Transverse colon (tissue), 4 donors: ENCODE data around the gene SRM.

Experiments
- POLR2A ChIP-seq: fragments of 450-650 bp; IDR thresholded peaks from one replicate; pipeline ENCODE4 v1.6.1; 2016; ENCODE audit warnings: antibody characterized with exemption, mild to moderate bottlenecking, moderate library complexity
- POLR2AphosphoS5 ChIP-seq, 3 donors: sonication (generic); formaldehyde crosslinking; IDR thresholded peaks; one replicate each; pipeline ENCODE4 v1.6.1; 2016; ENCODE audit warnings: antibody characterized with exemption in 3 of 3
- TF ChIP-seq, protein P1 (sequence below), 5 experiments: fragments of 200-600 bp in 3 of 5; fragments of 450-650 bp in 2 of 5; sonication (generic) in 3 of 5; IDR thresholded peaks; 1 replicate in 2 of 5; 2 replicates in 3 of 5; pipeline ENCODE4 v1.5.1; 2016 to 2017; ENCODE audit warnings: antibody characterized with exemption in 5 of 5, inconsistent platforms in 3 of 5, mild to moderate bottlenecking in 2 of 5, moderate library complexity in 1 of 5

DNA sequence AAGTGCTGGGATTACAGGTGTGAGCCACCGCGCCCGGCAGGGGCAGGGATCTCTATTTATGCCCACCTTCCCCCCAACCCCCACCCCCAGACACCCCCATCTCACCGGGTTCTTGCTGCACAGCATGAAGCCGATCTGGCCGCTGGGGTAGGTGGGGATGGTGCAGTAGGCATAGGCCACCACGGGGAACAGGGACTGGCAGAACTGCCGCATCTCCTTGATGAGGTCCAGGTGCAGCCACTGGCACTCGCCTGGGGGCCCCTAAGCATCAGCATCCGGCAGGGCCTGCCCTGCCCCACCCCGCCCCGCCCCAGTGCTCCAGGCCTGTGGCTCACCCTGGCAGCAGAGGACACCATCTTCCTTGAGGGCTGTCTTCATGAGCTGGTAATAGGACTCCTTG, 4.1 kb downstream of the SRM start:
- TF ChIP-seq POLR2A (no peak), POLR2AphosphoS5 (IDR thresholded peaks at IDR 0.05) (no peak)
- TF ChIP-seq, protein P1, sequence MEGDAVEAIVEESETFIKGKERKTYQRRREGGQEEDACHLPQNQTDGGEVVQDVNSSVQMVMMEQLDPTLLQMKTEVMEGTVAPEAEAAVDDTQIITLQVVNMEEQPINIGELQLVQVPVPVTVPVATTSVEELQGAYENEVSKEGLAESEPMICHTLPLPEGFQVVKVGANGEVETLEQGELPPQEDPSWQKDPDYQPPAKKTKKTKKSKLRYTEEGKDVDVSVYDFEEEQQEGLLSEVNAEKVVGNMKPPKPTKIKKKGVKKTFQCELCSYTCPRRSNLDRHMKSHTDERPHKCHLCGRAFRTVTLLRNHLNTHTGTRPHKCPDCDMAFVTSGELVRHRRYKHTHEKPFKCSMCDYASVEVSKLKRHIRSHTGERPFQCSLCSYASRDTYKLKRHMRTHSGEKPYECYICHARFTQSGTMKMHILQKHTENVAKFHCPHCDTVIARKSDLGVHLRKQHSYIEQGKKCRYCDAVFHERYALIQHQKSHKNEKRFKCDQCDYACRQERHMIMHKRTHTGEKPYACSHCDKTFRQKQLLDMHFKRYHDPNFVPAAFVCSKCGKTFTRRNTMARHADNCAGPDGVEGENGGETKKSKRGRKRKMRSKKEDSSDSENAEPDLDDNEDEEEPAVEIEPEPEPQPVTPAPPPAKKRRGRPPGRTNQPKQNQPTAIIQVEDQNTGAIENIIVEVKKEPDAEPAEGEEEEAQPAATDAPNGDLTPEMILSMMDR (IDR thresholded peaks at IDR 0.05): no peak
